Measurements from ENCODE around the gene CHRNG. TPM values are rescaled to one million over a fixed set of nuclear protein-coding genes. Genes with fewer than 3 reads are reported as not detected.
"Not testable (repeated sequence)": the region's sequence is repeated elsewhere in the genome, so short reads cannot be mapped to it uniquely, and the experiment has no call there.

CHRNG gene
- polyA plus RNA-seq, 1 donor: 0.21 TPM

DNA sequence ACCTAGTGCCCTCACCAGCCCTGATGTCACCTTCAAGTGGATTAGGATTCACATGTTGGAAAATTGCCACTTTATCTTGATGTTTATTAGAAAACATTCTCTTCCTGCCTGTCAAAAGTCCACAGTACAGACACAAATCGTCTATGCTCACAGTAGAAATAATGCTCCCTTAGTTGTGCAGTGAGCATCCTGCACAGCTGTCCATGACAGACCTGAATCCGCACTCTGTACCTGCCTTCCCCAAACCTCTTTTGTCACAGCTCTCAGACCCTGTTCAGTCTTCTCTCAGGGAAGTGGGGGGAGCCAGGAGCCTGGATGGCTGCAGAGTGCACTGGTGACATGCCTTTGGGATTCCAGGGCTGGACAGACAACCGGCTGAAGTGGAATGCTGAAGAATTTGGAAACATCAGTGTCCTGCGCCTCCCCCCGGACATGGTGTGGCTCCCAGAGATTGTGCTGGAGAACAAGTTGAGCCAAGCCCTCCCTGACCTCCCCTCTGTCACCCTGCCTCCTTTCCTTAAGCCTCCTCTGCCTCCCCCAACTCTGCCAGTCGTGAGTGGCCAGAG is 11.5 kb upstream of the CHRNG start:
- WGBS (ENCODE audit: insufficient coverage, low lambda C conversion rate): no CpG with 5 or more reads among the region's 6 CpGs
- Histone ChIP-seq H3K36me3 (ENCODE audit: control insufficient read depth, insufficient read depth, low read length) (no peaks in the 10 kb centered on the region), H3K4me3 (ENCODE audit: low read length) (no peak overlapping the region), H3K4me1 (ENCODE audit: control insufficient read depth, insufficient read depth, low read length) (peaks cover 5% of the 10 kb centered on the region), H3K27ac (ENCODE audit: low read length) (no peak overlapping the region), H3K27me3 (ENCODE audit: control insufficient read depth, insufficient read depth, low read length) (peaks cover 34% of the 10 kb centered on the region), H3K9me3 (ENCODE audit: control insufficient read depth, low read depth, low read length) (peaks cover 6% of the 10 kb centered on the region)
- DNase-seq: no peak

GRCh38 chr2:232528746-232529460 is 10.6 kb upstream of the CHRNG start:
- peaks cover 4% of the 10 kb centered on the region for H3K9me3 ChIP-seq (ENCODE audit: control insufficient read depth, low read depth, low read length)
- H3K4me1 ChIP-seq (ENCODE audit: control insufficient read depth, insufficient read depth, low read length): no peaks in the 10 kb centered on the region
- no peaks in the 10 kb centered on the region for H3K36me3 ChIP-seq (ENCODE audit: control insufficient read depth, insufficient read depth, low read length)
- H3K27ac ChIP-seq (ENCODE audit: low read length): no peak overlapping the region
- DNase-seq: no peak
- peaks cover 25% of the 10 kb centered on the region for H3K27me3 ChIP-seq (ENCODE audit: control insufficient read depth, insufficient read depth, low read length)
- WGBS (ENCODE audit: insufficient coverage, low lambda C conversion rate): no CpG with 5 or more reads among the region's 11 CpGs
- no peak overlapping the region for H3K4me3 ChIP-seq (ENCODE audit: low read length)

- H3K9me3 ChIP-seq (ENCODE audit: control insufficient read depth, low read depth, low read length): no peaks in the 10 kb centered on the region
- no CpG with 5 or more reads among the region's 17 CpGs for WGBS (ENCODE audit: insufficient coverage, low lambda C conversion rate)
- no peak overlapping the region for H3K4me3 ChIP-seq (ENCODE audit: low read length)
- no peaks in the 10 kb centered on the region for H3K36me3 ChIP-seq (ENCODE audit: control insufficient read depth, insufficient read depth, low read length)
- no peak overlapping the region for H3K27ac ChIP-seq (ENCODE audit: low read length)
- DNase-seq: no peak
- H3K4me1 ChIP-seq (ENCODE audit: control insufficient read depth, insufficient read depth, low read length): no peaks in the 10 kb centered on the region
- H3K27me3 ChIP-seq (ENCODE audit: control insufficient read depth, insufficient read depth, low read length): peaks cover 15% of the 10 kb centered on the region
These were observed 9.5 kb upstream of the CHRNG start for GRCh38 chr2:232529806-232530547.

DNA sequence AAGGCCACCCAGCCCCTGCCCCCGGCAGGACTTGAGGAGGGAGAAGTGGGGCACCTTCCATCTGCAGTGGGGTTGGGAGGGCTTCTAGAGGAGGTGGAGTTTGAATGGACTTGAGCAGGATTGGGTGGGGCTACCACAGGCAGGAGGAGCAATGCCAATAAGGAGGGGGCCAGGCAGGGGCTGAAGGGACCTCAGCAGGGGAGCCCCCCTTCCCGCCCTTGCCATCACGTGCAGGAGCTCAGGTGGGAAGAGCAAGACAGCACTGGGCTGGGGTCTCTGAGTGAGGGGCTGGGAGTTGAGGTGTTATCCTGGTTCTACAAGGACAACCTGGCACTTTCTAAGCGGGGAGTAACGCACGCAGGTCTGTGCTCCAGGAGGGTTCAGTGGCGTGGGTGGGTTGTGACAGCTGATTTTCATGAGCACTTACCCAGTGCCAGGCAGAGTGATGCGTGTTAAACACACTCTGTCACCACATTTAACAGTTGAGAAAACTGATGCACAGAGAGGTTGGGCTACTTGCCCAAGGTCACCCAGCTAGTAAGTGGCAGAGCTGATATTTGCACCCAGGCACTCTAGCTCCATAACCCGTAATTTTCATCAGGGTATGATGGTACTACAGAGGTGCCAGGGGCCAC is 8.7 kb upstream of the CHRNG start:
- Histone ChIP-seq H3K27me3 (ENCODE audit: control insufficient read depth, insufficient read depth, low read length) (peaks cover 12% of the 10 kb centered on the region), H3K36me3 (ENCODE audit: control insufficient read depth, insufficient read depth, low read length) (no peaks in the 10 kb centered on the region), H3K9me3 (ENCODE audit: control insufficient read depth, low read depth, low read length) (no peaks in the 10 kb centered on the region), H3K4me3 (ENCODE audit: low read length) (no peak overlapping the region), H3K27ac (ENCODE audit: low read length) (no peak overlapping the region), H3K4me1 (ENCODE audit: control insufficient read depth, insufficient read depth, low read length) (no peaks in the 10 kb centered on the region)
- WGBS (ENCODE audit: insufficient coverage, low lambda C conversion rate): no CpG with 5 or more reads among the region's 9 CpGs
- DNase-seq: no peak

- H3K4me1 ChIP-seq (ENCODE audit: control insufficient read depth, insufficient read depth, low read length): no peaks in the 10 kb centered on the region
- no peak overlapping the region for H3K4me3 ChIP-seq (ENCODE audit: low read length)
- no peaks in the 10 kb centered on the region for H3K36me3 ChIP-seq (ENCODE audit: control insufficient read depth, insufficient read depth, low read length)
- no peak overlapping the region for H3K27ac ChIP-seq (ENCODE audit: low read length)
- no peak for DNase-seq
- no CpG with 5 or more reads among the region's 9 CpGs for WGBS (ENCODE audit: insufficient coverage, low lambda C conversion rate)
- H3K9me3 ChIP-seq (ENCODE audit: control insufficient read depth, low read depth, low read length): no peaks in the 10 kb centered on the region
- peaks cover 7% of the 10 kb centered on the region for H3K27me3 ChIP-seq (ENCODE audit: control insufficient read depth, insufficient read depth, low read length)
These were observed 7.1 kb upstream of the CHRNG start for GRCh38 chr2:232532419-232532818.

DNA sequence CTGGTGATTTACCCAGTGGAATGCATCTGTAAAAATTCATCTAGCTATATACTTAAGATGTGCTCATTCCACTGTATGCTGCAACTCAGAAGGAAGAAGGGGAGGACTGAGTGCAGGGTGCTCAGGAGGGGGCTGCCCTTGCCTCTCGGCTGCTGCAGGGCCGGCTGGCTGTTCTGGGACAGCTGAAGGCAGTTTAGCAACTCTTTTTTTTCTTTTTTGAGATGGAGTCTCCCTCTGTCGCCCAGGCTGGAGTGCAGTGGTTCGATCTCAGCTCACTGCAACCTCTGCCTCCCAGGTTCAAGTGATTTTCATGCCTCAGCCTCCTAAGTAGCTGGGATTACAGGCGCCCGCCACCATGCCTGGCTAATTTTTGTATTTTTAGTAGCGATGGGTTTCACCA is 6.7 kb upstream of the CHRNG start:
- H3K27me3 ChIP-seq (ENCODE audit: control insufficient read depth, insufficient read depth, low read length); H3K27ac ChIP-seq (ENCODE audit: low read length); DNase-seq; H3K4me3 ChIP-seq (ENCODE audit: low read length); H3K36me3 ChIP-seq (ENCODE audit: control insufficient read depth, insufficient read depth, low read length); H3K9me3 ChIP-seq (ENCODE audit: control insufficient read depth, low read depth, low read length); H3K4me1 ChIP-seq (ENCODE audit: control insufficient read depth, insufficient read depth, low read length): not testable (repeated sequence)
- 80% methylated on average over 1 of the region's 7 CpGs for WGBS (ENCODE audit: insufficient coverage, low lambda C conversion rate)

GRCh38 chr2:232533944-232534710 is 5.4 kb upstream of the CHRNG start:
- DNase-seq: no peak
- WGBS (ENCODE audit: insufficient coverage, low lambda C conversion rate): no CpG with 5 or more reads among the region's 13 CpGs

GRCh38 chr2:232534940-232535651 is 4.4 kb upstream of the CHRNG start:
- Histone ChIP-seq H3K4me3 (ENCODE audit: low read length) (no peak overlapping the region), H3K4me1 (ENCODE audit: control insufficient read depth, insufficient read depth, low read length) (no peaks in the 10 kb centered on the region), H3K36me3 (ENCODE audit: control insufficient read depth, insufficient read depth, low read length) (no peaks in the 10 kb centered on the region), H3K27me3 (ENCODE audit: control insufficient read depth, insufficient read depth, low read length) (peaks cover 21% of the 10 kb centered on the region), H3K9me3 (ENCODE audit: control insufficient read depth, low read depth, low read length) (no peaks in the 10 kb centered on the region), H3K27ac (ENCODE audit: low read length) (no peak overlapping the region)
- no peak for DNase-seq
- WGBS (ENCODE audit: insufficient coverage, low lambda C conversion rate): no CpG with 5 or more reads among the region's 14 CpGs

More at GRCh38 chr2:232533944-232534710, 5.4 kb upstream of the CHRNG start:
- Histone ChIP-seq H3K9me3 (ENCODE audit: control insufficient read depth, low read depth, low read length) (no peaks in the 10 kb centered on the region), H3K4me1 (ENCODE audit: control insufficient read depth, insufficient read depth, low read length) (no peaks in the 10 kb centered on the region), H3K27me3 (ENCODE audit: control insufficient read depth, insufficient read depth, low read length) (peaks cover 12% of the 10 kb centered on the region), H3K27ac (ENCODE audit: low read length) (no peak overlapping the region), H3K4me3 (ENCODE audit: low read length) (no peak overlapping the region), H3K36me3 (ENCODE audit: control insufficient read depth, insufficient read depth, low read length) (no peaks in the 10 kb centered on the region)

GRCh38 chr2:232535761-232536530 is 3.5 kb upstream of the CHRNG start:
- Histone ChIP-seq H3K4me3 (ENCODE audit: low read length) (no peak overlapping the region), H3K27me3 (ENCODE audit: control insufficient read depth, insufficient read depth, low read length) (peaks cover 21% of the 10 kb centered on the region), H3K9me3 (ENCODE audit: control insufficient read depth, low read depth, low read length) (no peaks in the 10 kb centered on the region), H3K27ac (ENCODE audit: low read length) (no peak overlapping the region), H3K4me1 (ENCODE audit: control insufficient read depth, insufficient read depth, low read length) (peaks cover 3% of the 10 kb centered on the region), H3K36me3 (ENCODE audit: control insufficient read depth, insufficient read depth, low read length) (no peaks in the 10 kb centered on the region)
- WGBS (ENCODE audit: insufficient coverage, low lambda C conversion rate): no CpG with 5 or more reads among the region's 5 CpGs
- DNase-seq: no peak
